Uterus (tissue), 2 donors: Measurements from ENCODE around the gene C1QC.

Experiments
- POLR2A ChIP-seq, 2 donors: fragments of 450-650 bp; IDR thresholded peaks; one replicate each; pipeline ENCODE4 v1.6.1; 2016; ENCODE audit warnings: antibody characterized with exemption in 2 of 2, mild to moderate bottlenecking in 1 of 2, moderate library complexity in 1 of 2
- TF ChIP-seq, protein P1 (sequence below), 4 experiments: fragments of 200-600 bp in 2 of 4; fragments of 450-650 bp in 2 of 4; sonication (generic) in 2 of 4; IDR thresholded peaks; one replicate each; pipeline ENCODE4 v1.5.1; 2016 to 2019; ENCODE audit warnings: antibody characterized with exemption in 4 of 4, mild to moderate bottlenecking in 2 of 4, moderate library complexity in 1 of 4

GRCh38 chr1:22677931-22678896, 34.8 kb downstream of the C1QC start:
- TF ChIP-seq, protein P1, sequence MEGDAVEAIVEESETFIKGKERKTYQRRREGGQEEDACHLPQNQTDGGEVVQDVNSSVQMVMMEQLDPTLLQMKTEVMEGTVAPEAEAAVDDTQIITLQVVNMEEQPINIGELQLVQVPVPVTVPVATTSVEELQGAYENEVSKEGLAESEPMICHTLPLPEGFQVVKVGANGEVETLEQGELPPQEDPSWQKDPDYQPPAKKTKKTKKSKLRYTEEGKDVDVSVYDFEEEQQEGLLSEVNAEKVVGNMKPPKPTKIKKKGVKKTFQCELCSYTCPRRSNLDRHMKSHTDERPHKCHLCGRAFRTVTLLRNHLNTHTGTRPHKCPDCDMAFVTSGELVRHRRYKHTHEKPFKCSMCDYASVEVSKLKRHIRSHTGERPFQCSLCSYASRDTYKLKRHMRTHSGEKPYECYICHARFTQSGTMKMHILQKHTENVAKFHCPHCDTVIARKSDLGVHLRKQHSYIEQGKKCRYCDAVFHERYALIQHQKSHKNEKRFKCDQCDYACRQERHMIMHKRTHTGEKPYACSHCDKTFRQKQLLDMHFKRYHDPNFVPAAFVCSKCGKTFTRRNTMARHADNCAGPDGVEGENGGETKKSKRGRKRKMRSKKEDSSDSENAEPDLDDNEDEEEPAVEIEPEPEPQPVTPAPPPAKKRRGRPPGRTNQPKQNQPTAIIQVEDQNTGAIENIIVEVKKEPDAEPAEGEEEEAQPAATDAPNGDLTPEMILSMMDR (IDR thresholded peaks at IDR 0.05) = no peak
- no peak for TF ChIP-seq POLR2A (IDR thresholded peaks at IDR 0.05)
